ENCODE results near the gene CNDP2.

The CNDP2 gene

GRCh38 chr18:74508821-74509225, 12.7 kb downstream of the CNDP2 start:
- H3K9ac ChIP-seq (ENCODE audit: low read length): no peak overlapping the region
- H3K79me2 ChIP-seq (ENCODE audit: insufficient read depth, low read length): no peaks in the 10 kb centered on the region
- peaks cover 5% of the 10 kb centered on the region; the same call in 1 of the 2 replicates for H4K20me1 ChIP-seq (ENCODE audit: low read depth, low read length)
- H3K4me2 ChIP-seq (ENCODE audit: low read depth, low read length, poor library complexity, severe bottlenecking): no peak overlapping the region
- no peaks in the 10 kb centered on the region for H3K9me2 ChIP-seq (replicated peaks; ENCODE audit: insufficient read depth, low read length)
- TF ChIP-seq EZH2phosphoT487 (conservative IDR thresholded peaks at IDR 0.05; ENCODE audit: low read length) (no peak), CTCF (IDR thresholded peaks at IDR 0.05; ENCODE audit: insufficient read depth, low read length, poor library complexity, severe bottlenecking) (no peak)
- H3K36me3 ChIP-seq (ENCODE audit: low read length): peaks cover 10% of the 10 kb centered on the region; the same call in 1 of the 2 replicates
- H3K27ac ChIP-seq (ENCODE audit: low read depth, low read length): no peak overlapping the region
- H3F3A ChIP-seq (ENCODE audit: insufficient read depth): no peaks in the 10 kb centered on the region
- no peak overlapping the region for H3K4me3 ChIP-seq (ENCODE audit: insufficient read depth, low read length, poor library complexity, severe bottlenecking)
- no peaks in the 10 kb centered on the region for H3K27me3 ChIP-seq (ENCODE audit: low read length)
- no peaks in the 10 kb centered on the region for H3K9me3 ChIP-seq (ENCODE audit: insufficient read depth, low read length)
- no peak overlapping the region for H2AFZ ChIP-seq (ENCODE audit: low read depth, low read length, severe bottlenecking)

GRCh38 chr18:74509856-74510769, 13.9 kb downstream of the CNDP2 start:
- Histone ChIP-seq H3K9me3 (ENCODE audit: insufficient read depth, low read length) (no peaks in the 10 kb centered on the region), H3K36me3 (ENCODE audit: low read length) (peaks cover 4% of the 10 kb centered on the region; the same call in 1 of the 2 replicates), H3K27me3 (ENCODE audit: low read length) (no peaks in the 10 kb centered on the region), H3K4me3 (ENCODE audit: insufficient read depth, low read length, poor library complexity, severe bottlenecking) (no peak overlapping the region), H3K27ac (ENCODE audit: low read depth, low read length) (no peak overlapping the region), H3F3A (ENCODE audit: insufficient read depth) (no peaks in the 10 kb centered on the region), H3K4me2 (ENCODE audit: low read depth, low read length, poor library complexity, severe bottlenecking) (no peak overlapping the region), H3K9me2 (replicated peaks; ENCODE audit: insufficient read depth, low read length) (no peaks in the 10 kb centered on the region), H3K9ac (ENCODE audit: low read length) (no peak overlapping the region), H2AFZ (ENCODE audit: low read depth, low read length, severe bottlenecking) (no peak overlapping the region), H4K20me1 (ENCODE audit: low read depth, low read length) (no peaks in the 10 kb centered on the region; the same call in 1 of the 2 replicates), H3K79me2 (ENCODE audit: insufficient read depth, low read length) (no peaks in the 10 kb centered on the region)
- TF ChIP-seq EZH2phosphoT487 (conservative IDR thresholded peaks at IDR 0.05; ENCODE audit: low read length) (no peak), CTCF (IDR thresholded peaks at IDR 0.05; ENCODE audit: insufficient read depth, low read length, poor library complexity, severe bottlenecking) (no peak)

- no peaks in the 10 kb centered on the region for H3K27me3 ChIP-seq (ENCODE audit: low read length)
- no peaks in the 10 kb centered on the region; the same call in 1 of the 2 replicates for H4K20me1 ChIP-seq (ENCODE audit: low read depth, low read length)
- peaks cover 3% of the 10 kb centered on the region; the same call in 1 of the 2 replicates for H3K36me3 ChIP-seq (ENCODE audit: low read length)
- H3K27ac ChIP-seq (ENCODE audit: low read depth, low read length): no peak overlapping the region
- no peak overlapping the region for H3K4me2 ChIP-seq (ENCODE audit: low read depth, low read length, poor library complexity, severe bottlenecking)
- no peak overlapping the region for H3K9ac ChIP-seq (ENCODE audit: low read length)
- H3F3A ChIP-seq (ENCODE audit: insufficient read depth): no peaks in the 10 kb centered on the region
- H3K9me2 ChIP-seq (replicated peaks; ENCODE audit: insufficient read depth, low read length): no peaks in the 10 kb centered on the region
- no peaks in the 10 kb centered on the region for H3K9me3 ChIP-seq (ENCODE audit: insufficient read depth, low read length)
- TF ChIP-seq CTCF (IDR thresholded peaks at IDR 0.05; ENCODE audit: insufficient read depth, low read length, poor library complexity, severe bottlenecking) (no peak), EZH2phosphoT487 (conservative IDR thresholded peaks at IDR 0.05; ENCODE audit: low read length) (no peak)
- no peak overlapping the region for H3K4me3 ChIP-seq (ENCODE audit: insufficient read depth, low read length, poor library complexity, severe bottlenecking)
- H3K79me2 ChIP-seq (ENCODE audit: insufficient read depth, low read length): no peaks in the 10 kb centered on the region
- H2AFZ ChIP-seq (ENCODE audit: low read depth, low read length, severe bottlenecking): no peak overlapping the region
Measured at GRCh38 chr18:74510770-74511095, 14.6 kb downstream of the CNDP2 start.

Data from SU-DHL-6 (cell line).